PC-3 (cell line): ENCODE measurements around the gene PIEZO1.

Experiments used
- CTCF ChIP-seq: fragments of 300-600 bp; sonication (generic); conservative IDR thresholded peaks from 2 replicates; pipeline ENCODE4 v1.5.1; 2017; ENCODE audit warnings: antibody characterized with exemption, low read depth, mild to moderate bottlenecking, low read length
- EZH2 ChIP-seq: fragments of 300-600 bp; sonication (generic); IDR thresholded peaks from one replicate; pipeline ENCODE4 v1.6.1; 2017; ENCODE audit warnings: antibody characterized with exemption, mild to moderate bottlenecking, low read length; ENCODE audit not compliant: unreplicated experiment

DNA sequence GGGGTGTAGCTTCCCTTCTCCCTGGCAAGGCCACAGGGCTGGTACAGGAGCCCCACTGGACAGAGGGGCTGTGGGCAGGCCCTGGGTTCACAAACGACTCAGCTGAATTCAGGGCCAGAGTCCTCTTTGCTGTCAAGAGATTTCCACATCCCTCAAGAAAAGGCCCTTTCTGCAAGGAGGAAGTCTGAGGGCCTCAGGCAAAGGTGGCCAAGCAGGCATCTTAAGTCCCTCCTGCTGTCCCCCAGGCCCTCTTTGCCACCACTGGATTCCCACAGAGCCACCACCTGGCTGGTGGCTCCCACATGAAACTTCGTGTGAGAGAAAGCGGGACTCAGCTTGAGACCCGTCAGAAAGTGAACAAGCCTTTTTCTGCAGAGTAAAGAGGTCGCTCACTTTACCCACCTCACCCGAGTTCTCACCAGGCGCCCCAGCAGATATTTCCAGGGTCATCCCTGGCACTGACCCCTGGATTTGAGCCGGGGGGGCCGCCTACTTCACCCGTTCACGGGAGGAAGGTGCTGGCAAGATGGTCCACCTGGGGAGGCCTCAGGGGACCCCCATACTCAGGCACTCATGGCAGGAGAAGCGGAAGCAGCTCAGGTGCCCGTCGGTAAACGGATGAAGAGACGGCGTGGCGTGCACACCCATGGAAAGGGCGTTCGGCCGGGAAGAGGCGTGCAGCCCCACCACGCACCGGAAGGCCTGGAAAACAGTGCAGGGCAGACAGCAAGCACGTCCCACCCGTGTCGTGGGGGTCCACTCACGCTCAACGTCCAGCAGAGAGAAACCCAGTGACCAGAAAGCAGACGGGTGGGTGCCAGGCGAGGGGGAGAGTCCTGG is 82.4 kb downstream of the PIEZO1 start:
- TF ChIP-seq EZH2 (no peak), CTCF (no peak)
